GM19099 (cell line): ENCODE data around the gene OBSL1.

Experiments used
- POLR2A ChIP-seq: IDR thresholded peaks from 3 replicates; pipeline ENCODE4 v1.6.1; 2011; ENCODE audit warnings: low read depth; ENCODE audit not compliant: insufficient read length; ENCODE audit errors: extremely low read depth

OBSL1 gene

GRCh38 chr2:219562049-219563020, 9.0 kb downstream of the OBSL1 start:
- TF ChIP-seq POLR2A, result no peak

- no peak for TF ChIP-seq POLR2A
Measured at GRCh38 chr2:219561179-219562048, 9.9 kb downstream of the OBSL1 start.

GRCh38 chr2:219560893-219561178, 10.5 kb downstream of the OBSL1 start:
- no peak for TF ChIP-seq POLR2A

- no peak for TF ChIP-seq POLR2A
Measured at GRCh38 chr2:219560037-219560892, 11.1 kb downstream of the OBSL1 start.

- no peak for TF ChIP-seq POLR2A
Measured at GRCh38 chr2:219559156-219559915, 12.0 kb downstream of the OBSL1 start.

- TF ChIP-seq POLR2A, result no peak
Measured at GRCh38 chr2:219557791-219558785, 13.3 kb downstream of the OBSL1 start.

GRCh38 chr2:219557320-219557719, 14.0 kb downstream of the OBSL1 start:
- TF ChIP-seq POLR2A, result no peak

GRCh38 chr2:219556413-219556812, 14.9 kb downstream of the OBSL1 start:
- TF ChIP-seq POLR2A, result no peak

- no peak for TF ChIP-seq POLR2A
Measured at GRCh38 chr2:219555956-219556355, 15.4 kb downstream of the OBSL1 start.

- TF ChIP-seq POLR2A, result no peak
Measured at GRCh38 chr2:219554350-219554749, 17.0 kb downstream of the OBSL1 start.

- TF ChIP-seq POLR2A, result no peak
Measured at GRCh38 chr2:219553463-219553963, 17.8 kb downstream of the OBSL1 start.

GRCh38 chr2:219553168-219553417, 18.2 kb downstream of the OBSL1 start:
- TF ChIP-seq POLR2A, result no peak

GRCh38 chr2:219552382-219553167, 18.8 kb downstream of the OBSL1 start:
- no peak for TF ChIP-seq POLR2A
